HepG2 (cell line): Measurements from ENCODE around the gene UBFD1. TPM values are rescaled to one million over a fixed set of nuclear protein-coding genes. Genes with fewer than 3 reads are reported as not detected.

Source experiments
- ATF4 ChIP-seq, 2 experiments: fragments of 450-650 bp in 1 of 2; sonication (generic) in 1 of 2; formaldehyde crosslinking; IDR thresholded peaks; 2 replicates each; pipeline versions ENCODE4 v1.5.0 to v1.8.0; 2020 to 2022; ENCODE audit warnings: mild to moderate bottlenecking in 1 of 2, missing genetic modification reagents in 1 of 2
- EEA1 ChIP-seq: sonication (generic); formaldehyde crosslinking; IDR thresholded peaks from 2 replicates; pipeline ENCODE4 v1.5.1; 2020; ENCODE audit warnings: mild to moderate bottlenecking, missing genetic modification reagents, borderline replicate concordance
- ELK4 ChIP-seq: sonication (generic); formaldehyde crosslinking; IDR thresholded peaks from 2 replicates; pipeline ENCODE4 v1.9.0; 2021; ENCODE audit warnings: missing genetic modification reagents, borderline replicate concordance
- ETV6 ChIP-seq: sonication (generic); formaldehyde crosslinking; conservative IDR thresholded peaks from 2 replicates; pipeline ENCODE4 v1.4.0; 2020; ENCODE audit warnings: missing genetic modification reagents
- FLYWCH1 ChIP-seq: sonication (generic); formaldehyde crosslinking; IDR thresholded peaks from 2 replicates; pipeline ENCODE4 v1.8.1; 2023; ENCODE audit warnings: mild to moderate bottlenecking, missing genetic modification reagents
- MZF1 ChIP-seq: sonication (generic); formaldehyde crosslinking; IDR thresholded peaks from 2 replicates; pipeline ENCODE4 v1.8.1; 2023; ENCODE audit warnings: mild to moderate bottlenecking, missing genetic modification reagents, borderline replicate concordance
- NFIC ChIP-seq: IDR thresholded peaks from 2 replicates; pipeline ENCODE4 v1.6.1; 2012; ENCODE audit warnings: mild to moderate bottlenecking, low read length, inconsistent platforms
- PAX8 ChIP-seq: sonication (generic); formaldehyde crosslinking; IDR thresholded peaks from 2 replicates; pipeline ENCODE4 v1.8.0; 2022; ENCODE audit warnings: mild to moderate bottlenecking, missing genetic modification reagents, borderline replicate concordance
- PAXIP1 ChIP-seq: sonication (generic); formaldehyde crosslinking; conservative IDR thresholded peaks from 2 replicates; pipeline ENCODE4 v1.4.0; 2020; ENCODE audit warnings: mild to moderate bottlenecking, missing genetic modification reagents, moderate library complexity
- ZNF232 ChIP-seq: sonication (generic); formaldehyde crosslinking; IDR thresholded peaks from 2 replicates; pipeline ENCODE4 v1.4.0; 2020; ENCODE audit warnings: missing genetic modification reagents, borderline replicate concordance
- ZNF274 ChIP-seq: sonication (generic); formaldehyde crosslinking; IDR thresholded peaks from 2 replicates; pipeline ENCODE4 v1.5.1; 2020; ENCODE audit warnings: mild to moderate bottlenecking, missing genetic modification reagents
- ZNF317 ChIP-seq: sonication (generic); formaldehyde crosslinking; IDR thresholded peaks from 2 replicates; pipeline ENCODE4 v1.5.0; 2020; ENCODE audit warnings: mild to moderate bottlenecking, missing genetic modification reagents
- ZNF333 ChIP-seq: sonication (generic); formaldehyde crosslinking; IDR thresholded peaks from 2 replicates; pipeline ENCODE4 v1.4.0; 2020; ENCODE audit warnings: mild to moderate bottlenecking, missing genetic modification reagents, borderline replicate concordance
- ZNF350 ChIP-seq: sonication (generic); formaldehyde crosslinking; IDR thresholded peaks from 2 replicates; pipeline ENCODE4 v1.4.0; 2020; ENCODE audit warnings: mild to moderate bottlenecking, low read depth, missing genetic modification reagents, borderline replicate concordance
- ZNF446 ChIP-seq: sonication (generic); formaldehyde crosslinking; IDR thresholded peaks from 2 replicates; pipeline ENCODE4 v1.5.0; 2020; ENCODE audit warnings: mild to moderate bottlenecking, missing genetic modification reagents
- ZNF563 ChIP-seq: sonication (generic); formaldehyde crosslinking; IDR thresholded peaks from 2 replicates; pipeline ENCODE4 v1.8.0; 2022; ENCODE audit warnings: mild to moderate bottlenecking, moderate library complexity, missing genetic modification reagents
- ZSCAN30 ChIP-seq: sonication (generic); formaldehyde crosslinking; IDR thresholded peaks from 2 replicates; pipeline ENCODE4 v1.5.0; 2020; ENCODE audit warnings: mild to moderate bottlenecking, missing genetic modification reagents
- polyA plus RNA-seq, 8 experiments: library from polyadenylated mRNA; depleted of rRNA in 3 of 8; stranded (reverse) in 7 of 8; unstranded in 1 of 8; fragments of >200 nt; fragmentation: Illumina TruSeq in 4 of 8; extraction: Trizol in 4 of 8; gene quantifications; 2 replicates each; pipeline versions ENCODE4 v1.2.1 to v1.2.3, GENCODE V29; 2011 to 2016; ENCODE audit warnings: low read depth in 4 of 8, missing spikeins in 1 of 8, mixed read lengths in 1 of 8; ENCODE audit not compliant: insufficient read depth in 1 of 8
- total RNA-seq, 5 experiments: library from RNA; depleted of rRNA; stranded (reverse); fragments of >200 nt; fragmentation: Illumina TruSeq; extraction: Trizol; gene quantifications; 2 replicates each; pipeline ENCODE4 v1.2.3, GENCODE V29; 2016; ENCODE audit warnings: low read depth in 1 of 5
- TF ChIP-seq, protein P1 (sequence below): sonication (generic); formaldehyde crosslinking; IDR thresholded peaks from 2 replicates; pipeline ENCODE4 v1.8.1; 2022; ENCODE audit warnings: mild to moderate bottlenecking, missing genetic modification reagents
- TF ChIP-seq, protein P2 (sequence below): sonication (generic); formaldehyde crosslinking; IDR thresholded peaks from 2 replicates; pipeline ENCODE4 v1.8.0; 2022; ENCODE audit warnings: mild to moderate bottlenecking, missing genetic modification reagents, borderline replicate concordance

Gene UBFD1
- total and polyA plus RNA-seq, 2 of the 13 experiments (the other 11 are each of a cell fraction or from before 2014, with no cell fraction given) = 100 to 111 TPM

- no peak; the same call in none of the 2 replicates for TF ChIP-seq PAXIP1 (CRISPR knock-in tag)
- no peak for TF ChIP-seq PAX8 (CRISPR knock-in tag)
- TF ChIP-seq, protein P1, sequence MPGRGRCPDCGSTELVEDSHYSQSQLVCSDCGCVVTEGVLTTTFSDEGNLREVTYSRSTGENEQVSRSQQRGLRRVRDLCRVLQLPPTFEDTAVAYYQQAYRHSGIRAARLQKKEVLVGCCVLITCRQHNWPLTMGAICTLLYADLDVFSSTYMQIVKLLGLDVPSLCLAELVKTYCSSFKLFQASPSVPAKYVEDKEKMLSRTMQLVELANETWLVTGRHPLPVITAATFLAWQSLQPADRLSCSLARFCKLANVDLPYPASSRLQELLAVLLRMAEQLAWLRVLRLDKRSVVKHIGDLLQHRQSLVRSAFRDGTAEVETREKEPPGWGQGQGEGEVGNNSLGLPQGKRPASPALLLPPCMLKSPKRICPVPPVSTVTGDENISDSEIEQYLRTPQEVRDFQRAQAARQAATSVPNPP = peak; percentile 5; the same call in 1 of the 2 replicates
- TF ChIP-seq ZNF317 (CRISPR knock-in tag) = no peak; the same call in 1 of the 2 replicates
- TF ChIP-seq ZNF333 = peak; percentile 26; the same call in 1 of the 2 replicates
- TF ChIP-seq ETV6 (CRISPR knock-in tag) = 0 out of 2 replicates have a peak, but pooled peaks have one; percentile 49
- 0 out of 2 replicates have a peak, but pooled peaks have one; percentile 18 for TF ChIP-seq ZNF232 (CRISPR knock-in tag)
- TF ChIP-seq, protein P2, sequence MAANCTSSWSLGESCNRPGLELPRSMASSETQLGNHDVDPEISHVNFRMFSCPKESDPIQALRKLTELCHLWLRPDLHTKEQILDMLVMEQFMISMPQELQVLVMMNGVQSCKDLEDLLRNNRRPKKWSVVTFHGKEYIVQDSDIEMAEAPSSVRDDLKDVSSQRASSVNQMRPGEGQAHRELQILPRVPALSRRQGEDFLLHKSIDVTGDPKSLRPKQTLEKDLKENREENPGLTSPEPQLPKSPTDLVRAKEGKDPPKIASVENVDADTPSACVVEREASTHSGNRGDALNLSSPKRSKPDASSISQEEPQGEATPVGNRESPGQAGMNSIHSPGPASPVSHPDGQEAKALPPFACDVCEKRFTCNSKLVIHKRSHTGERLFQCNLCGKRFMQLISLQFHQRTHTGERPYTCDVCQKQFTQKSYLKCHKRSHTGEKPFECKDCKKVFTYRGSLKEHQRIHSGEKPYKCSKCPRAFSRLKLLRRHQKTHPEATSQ (CRISPR knock-in tag) = peak; percentile 10; the same call in 1 of the 2 replicates
- 0 out of 2 replicates have a peak, but pooled peaks have one; percentile 70 for TF ChIP-seq EEA1 (CRISPR knock-in tag)
- no peak for TF ChIP-seq ZNF274 (CRISPR knock-in tag)
- TF ChIP-seq NFIC = no peak
- TF ChIP-seq ATF4 (CRISPR knock-in tag; IDR thresholded peaks at IDR 0.05) = 0 out of 4 replicates have a peak, but pooled peaks of 1 of the 2 experiments have one; percentile 3
- peak; percentile 93 for TF ChIP-seq ZNF563 (CRISPR knock-in tag)
- 0 out of 2 replicates have a peak, but pooled peaks have one; percentile 67 for TF ChIP-seq ELK4 (CRISPR knock-in tag)
- no peak for TF ChIP-seq ZNF350 (CRISPR knock-in tag)
- peak; percentile 87; the same call in 1 of the 2 replicates for TF ChIP-seq ZNF446 (CRISPR knock-in tag)
- peak; percentile 68; the same call in 1 of the 2 replicates for TF ChIP-seq FLYWCH1 (CRISPR knock-in tag)
- no peak for TF ChIP-seq ZSCAN30
- TF ChIP-seq MZF1 (CRISPR knock-in tag) = no peak
These were observed 514 bp downstream of the UBFD1 start (continued) for GRCh38 chr16:23557779-23558702.
